ENCODE results near the gene CREB3L2.

DNA sequence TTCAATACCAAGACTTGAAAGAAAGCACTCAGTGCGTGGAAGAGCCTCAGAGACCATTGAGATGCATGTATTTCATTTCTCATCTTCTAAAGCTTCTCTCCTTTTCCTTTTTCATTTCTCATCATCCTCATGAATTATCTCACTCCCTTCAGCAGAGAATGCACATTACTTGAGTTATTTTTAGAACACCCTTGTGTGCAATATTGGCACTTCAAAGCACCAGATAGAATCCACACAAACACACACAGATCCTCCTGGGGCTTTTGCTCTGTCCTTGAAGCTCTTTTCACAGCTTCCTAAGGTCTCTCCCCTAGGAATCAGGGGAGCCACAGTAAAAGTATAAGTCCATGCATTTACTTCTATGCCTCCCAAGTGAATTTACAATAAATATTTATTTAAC is 173.4 kb downstream of the CREB3L2 start:
- TF ChIP-seq ZBTB1 (tag by site-specific recombination; IDR thresholded peaks at IDR 0.05) = no peak
- TF ChIP-seq, protein P1, sequence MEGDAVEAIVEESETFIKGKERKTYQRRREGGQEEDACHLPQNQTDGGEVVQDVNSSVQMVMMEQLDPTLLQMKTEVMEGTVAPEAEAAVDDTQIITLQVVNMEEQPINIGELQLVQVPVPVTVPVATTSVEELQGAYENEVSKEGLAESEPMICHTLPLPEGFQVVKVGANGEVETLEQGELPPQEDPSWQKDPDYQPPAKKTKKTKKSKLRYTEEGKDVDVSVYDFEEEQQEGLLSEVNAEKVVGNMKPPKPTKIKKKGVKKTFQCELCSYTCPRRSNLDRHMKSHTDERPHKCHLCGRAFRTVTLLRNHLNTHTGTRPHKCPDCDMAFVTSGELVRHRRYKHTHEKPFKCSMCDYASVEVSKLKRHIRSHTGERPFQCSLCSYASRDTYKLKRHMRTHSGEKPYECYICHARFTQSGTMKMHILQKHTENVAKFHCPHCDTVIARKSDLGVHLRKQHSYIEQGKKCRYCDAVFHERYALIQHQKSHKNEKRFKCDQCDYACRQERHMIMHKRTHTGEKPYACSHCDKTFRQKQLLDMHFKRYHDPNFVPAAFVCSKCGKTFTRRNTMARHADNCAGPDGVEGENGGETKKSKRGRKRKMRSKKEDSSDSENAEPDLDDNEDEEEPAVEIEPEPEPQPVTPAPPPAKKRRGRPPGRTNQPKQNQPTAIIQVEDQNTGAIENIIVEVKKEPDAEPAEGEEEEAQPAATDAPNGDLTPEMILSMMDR (tag by site-specific recombination; IDR thresholded peaks at IDR 0.05) = no peak
- no peak for TF ChIP-seq GLIS2 (tag by site-specific recombination; IDR thresholded peaks at IDR 0.05)
- no peak for TF ChIP-seq ZNF274 (IDR thresholded peaks at IDR 0.05; ENCODE audit: low read length)
- no peak for TF ChIP-seq ZNF274 (tag by site-specific recombination; IDR thresholded peaks at IDR 0.05; ENCODE audit: borderline replicate concordance)
- TF ChIP-seq SP2 (tag by site-specific recombination; IDR thresholded peaks at IDR 0.05) = no peak
- TF ChIP-seq ZNF677 (tag by site-specific recombination; IDR thresholded peaks at IDR 0.05) = no peak
- TF ChIP-seq ZBTB21 (tag by site-specific recombination; IDR thresholded peaks at IDR 0.05) = no peak
